GM19023 (cell line): Measurements from ENCODE around the gene GALNT14.

Experiments
- ATAC-seq: cut with Tn5 transposase; IDR thresholded peaks from one replicate; pipeline ENCODE4 v1.9.1; 2021; ENCODE audit warnings: mild to moderate bottlenecking, moderate library complexity; ENCODE audit not compliant: unreplicated experiment

GALNT14 gene

DNA sequence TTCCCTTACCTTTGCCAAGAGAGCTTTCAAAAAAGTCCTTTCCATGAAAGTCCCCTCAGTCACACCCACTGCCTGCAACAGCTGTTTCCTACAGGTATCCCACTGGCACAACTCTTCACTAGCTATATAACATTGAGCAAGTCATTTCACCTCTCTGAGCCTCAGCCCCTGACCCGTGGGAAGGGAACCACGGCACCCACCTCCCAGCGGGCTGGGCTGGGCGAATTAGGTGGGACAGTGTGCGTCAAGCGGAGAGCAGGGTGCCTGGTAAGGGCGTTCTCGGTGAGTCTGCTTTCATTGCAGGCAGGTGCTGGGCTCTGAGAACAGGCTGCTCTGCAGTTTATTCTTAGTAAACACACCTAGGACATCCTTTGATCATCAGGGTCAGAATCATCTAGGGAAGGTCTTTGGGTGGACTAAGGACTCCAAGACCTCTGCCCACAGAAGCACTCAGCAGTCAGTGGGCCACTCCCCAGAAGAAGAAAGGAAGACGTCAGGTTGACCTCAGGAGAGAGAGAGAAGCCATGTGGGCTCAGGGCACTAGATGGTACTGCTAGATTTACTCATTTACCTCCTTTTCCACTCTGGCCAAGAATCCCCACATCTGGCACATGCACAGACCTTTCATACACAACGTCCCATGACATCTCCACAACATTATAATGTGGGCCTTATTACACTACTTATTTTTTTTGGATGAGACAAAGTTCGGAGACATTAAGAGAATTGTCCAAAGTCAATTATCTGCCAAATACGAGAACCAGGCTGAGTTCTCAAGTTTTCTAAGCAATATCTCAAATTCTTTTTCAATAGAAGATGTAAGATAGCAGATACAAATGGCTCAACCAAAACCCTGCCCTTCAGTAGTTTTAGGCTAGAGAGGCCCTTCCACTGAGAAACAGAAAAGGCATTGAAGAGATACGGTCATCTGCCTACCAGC lies 79.9 kb downstream of the GALNT14 start:
- ATAC-seq = no peak

DNA sequence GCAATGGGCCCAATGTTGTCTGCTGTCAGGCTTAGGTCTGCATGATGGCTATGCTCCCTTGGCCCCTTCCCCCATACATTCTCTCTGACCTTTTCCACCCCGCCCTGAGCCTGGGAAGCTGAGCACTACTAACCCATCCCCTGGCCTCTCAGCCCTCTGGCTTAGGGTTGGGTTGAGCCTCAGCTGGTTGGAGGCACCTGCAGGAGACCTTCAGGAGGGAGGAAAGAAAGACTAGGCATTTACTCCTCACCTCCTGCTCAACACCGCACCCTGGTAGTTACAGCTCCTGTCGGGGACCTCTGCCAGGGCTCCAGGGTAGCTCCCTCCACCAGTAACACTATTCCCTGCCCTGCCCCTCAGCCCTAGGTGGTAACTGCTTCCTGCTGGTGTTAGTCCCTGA lies 80.5 kb downstream of the GALNT14 start:
- no peak for ATAC-seq

DNA sequence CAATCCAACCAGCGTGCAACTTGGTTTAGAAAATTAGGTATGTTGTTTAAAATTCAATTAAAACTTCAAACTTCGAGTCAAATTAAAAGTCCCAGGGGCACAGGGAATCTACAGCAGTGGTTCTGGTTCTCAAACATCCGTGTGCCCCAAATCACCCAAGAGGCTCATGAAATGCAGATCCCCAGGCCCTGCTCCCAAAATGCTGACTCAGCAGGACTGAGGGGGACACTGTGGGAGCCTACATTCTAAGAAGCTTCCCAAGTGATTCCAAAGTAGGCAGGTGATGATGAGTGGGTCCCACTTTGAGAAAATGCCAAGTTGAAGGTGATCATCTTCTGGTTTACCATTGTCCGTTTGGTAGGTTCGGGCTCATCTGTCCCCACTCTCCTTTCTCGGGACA lies 82.3 kb downstream of the GALNT14 start:
- no peak for ATAC-seq

DNA sequence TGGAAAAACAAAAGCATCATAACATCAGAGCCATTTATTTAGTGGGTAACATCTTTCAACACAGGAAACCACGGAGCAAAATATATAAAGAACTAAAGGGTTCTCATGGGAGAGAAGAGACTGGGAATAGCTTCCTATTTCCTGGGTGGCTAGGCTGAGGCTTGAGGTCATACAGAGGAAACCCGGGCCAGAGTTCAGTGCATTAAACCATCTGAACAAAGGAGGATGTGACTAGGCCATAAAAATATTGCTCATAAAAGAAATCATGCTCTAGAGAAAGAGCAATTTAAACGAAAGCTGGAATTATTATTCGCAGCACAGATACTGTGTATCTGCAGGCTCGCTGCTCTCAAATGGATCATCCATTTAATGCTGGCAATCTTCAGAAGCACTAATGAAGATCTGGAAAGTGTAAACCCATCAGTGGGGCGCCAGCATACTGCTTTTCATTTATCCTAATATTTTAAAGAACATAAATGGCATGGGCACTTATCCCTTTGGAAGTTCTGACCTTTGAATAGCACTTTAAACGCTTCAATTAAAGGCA lies 83.3 kb downstream of the GALNT14 start:
- no peak for ATAC-seq

DNA sequence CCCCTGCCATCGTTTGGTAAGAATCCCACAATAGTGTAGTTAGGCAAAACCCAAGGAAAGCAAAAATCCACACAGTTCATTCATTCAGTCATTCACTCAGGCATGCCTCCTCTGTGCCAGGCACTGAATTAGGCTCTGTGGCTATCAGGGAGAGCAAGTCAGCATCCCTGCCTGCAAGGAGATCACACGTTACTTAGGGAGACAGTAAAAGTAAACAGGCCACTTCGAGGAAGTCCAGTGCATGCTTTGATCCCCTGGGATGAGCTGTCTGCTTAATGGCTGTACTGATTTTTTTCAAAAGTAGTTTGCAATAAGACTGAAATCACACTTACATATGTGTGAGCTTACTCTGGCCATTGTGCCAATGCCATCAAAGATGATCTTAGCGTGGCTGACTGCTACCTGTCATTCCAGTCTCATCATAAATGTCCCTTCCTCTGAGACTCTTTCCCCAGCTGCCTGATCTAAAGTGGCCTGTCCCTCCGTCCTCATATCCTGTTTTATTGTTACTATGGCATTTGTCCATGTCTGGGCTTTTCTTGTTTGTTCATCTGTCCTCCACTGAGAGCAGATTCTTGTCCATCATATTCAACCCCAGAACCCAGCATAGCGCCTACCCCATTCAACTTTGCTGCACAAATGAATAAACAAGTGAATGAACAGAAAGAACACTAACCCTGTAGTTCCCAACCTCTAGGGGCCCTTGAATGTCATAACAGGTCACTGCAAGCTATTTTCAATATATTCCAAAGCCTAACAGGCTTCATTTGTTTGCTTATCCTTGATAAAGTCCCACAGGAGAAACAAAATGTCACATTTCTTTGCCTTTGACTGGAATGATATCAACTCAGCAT lies 84.1 kb downstream of the GALNT14 start:
- ATAC-seq = no peak

DNA sequence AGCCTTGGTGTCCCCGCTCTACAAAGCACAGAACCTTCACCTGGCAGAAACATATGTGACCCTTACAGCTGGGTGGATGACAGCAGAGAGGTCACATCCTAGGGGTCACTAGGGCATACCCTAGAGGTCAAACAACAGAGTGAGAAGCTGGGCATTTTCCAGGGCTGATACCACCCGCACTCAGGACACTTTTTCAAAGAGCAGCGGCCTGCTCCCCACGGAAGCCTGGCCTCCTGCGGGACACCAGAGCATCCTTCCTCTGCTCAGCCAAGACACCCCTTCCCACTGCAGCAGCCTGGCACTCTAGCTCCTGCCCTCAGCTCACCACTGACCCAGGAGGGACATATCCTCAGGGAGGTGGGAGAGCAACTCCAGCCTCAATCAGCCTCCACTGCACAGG lies 86.0 kb downstream of the GALNT14 start:
- no peak for ATAC-seq

DNA sequence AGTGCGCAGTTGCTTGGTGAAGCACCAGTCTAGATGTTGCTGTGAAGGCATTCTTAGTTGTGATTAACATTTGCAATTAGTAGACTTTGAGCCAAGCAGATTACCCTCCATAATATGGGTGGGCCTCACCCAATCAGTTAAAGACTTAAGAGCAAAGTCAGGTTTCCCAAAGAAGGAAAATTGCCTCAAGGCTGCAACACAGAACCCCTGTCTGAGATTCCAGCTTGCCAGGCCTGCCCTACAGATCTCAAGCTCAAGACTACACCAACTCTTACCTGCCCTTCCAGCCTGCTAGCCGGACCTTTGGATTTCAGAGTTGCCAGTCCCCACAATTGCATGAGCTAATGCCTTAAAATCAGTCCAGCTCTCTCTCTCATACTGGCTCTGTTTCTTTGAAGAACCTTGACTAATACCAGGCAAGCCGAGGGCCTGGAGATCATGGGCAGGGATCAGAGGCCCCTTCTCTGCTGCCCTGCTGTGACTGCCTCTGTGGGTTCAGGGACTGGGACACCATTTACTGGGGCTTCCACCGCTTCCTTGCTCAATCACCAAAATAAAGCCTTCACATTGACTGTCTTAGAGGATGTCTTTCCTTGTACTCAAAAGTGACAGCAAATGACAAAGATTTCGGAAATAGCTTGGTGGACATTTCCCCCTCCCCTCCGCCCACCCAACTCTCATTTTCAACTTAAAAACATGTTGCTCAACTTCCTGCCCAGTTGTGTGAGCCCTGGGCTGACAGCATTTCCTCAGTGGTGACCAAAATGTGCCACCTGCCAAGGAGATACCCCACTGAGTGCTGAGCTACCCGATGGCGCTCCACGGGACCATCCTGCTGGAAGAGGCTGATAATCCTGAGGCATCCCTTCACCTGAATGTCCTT lies 86.7 kb downstream of the GALNT14 start:
- no peak for ATAC-seq

DNA sequence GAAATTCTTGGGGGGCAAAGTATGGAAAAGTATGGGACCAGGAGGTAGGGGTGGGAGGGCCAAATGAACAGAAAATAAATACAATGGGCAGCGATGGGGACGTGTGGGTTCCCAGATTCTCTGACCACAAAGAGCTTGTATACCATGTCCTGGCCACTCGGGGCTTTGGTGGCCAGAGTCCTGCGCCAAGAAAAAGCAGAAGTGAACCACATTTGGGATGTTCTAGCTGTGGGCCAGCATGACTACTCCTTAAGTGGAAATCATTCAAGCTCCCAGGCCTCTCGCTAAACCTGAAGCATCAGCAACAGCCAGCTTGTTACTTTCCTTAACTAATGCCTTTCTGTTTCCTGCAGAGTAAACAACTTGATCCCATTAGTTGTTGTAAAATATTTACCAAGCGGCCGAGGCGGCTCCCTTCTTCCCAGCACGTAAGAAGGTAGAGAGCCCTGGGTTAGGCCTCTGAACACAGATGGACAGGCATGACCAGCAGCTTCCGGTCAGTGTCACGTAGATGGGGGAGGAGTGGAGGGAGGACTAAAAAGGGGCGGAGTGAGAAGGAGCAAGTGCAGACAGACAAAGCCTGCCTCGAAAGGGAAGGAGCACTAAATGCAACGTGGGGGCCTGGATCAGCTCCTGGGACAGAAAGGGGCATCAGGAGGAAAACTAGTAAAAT lies 88.2 kb downstream of the GALNT14 start:
- ATAC-seq = no peak

DNA sequence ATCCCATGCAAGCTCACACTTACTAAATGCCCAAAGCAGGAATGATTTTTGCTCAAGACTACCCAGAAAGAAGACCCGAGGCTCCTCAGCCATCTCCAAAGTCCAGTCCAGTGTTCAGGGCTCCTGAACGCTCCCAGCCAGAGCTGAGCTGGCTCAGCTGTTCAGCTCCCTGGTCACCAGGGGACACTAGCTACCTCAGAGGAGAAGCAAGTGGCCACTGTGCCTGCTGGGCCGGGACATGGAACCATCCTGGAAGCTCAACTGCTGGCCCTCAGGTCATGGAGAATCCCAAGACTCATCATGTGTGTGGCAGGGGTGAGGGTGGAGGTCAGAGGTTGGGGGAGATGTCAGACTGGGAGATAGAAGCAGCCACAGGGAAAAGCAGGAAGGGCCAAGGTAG lies 89.0 kb downstream of the GALNT14 start:
- ATAC-seq = no peak

DNA sequence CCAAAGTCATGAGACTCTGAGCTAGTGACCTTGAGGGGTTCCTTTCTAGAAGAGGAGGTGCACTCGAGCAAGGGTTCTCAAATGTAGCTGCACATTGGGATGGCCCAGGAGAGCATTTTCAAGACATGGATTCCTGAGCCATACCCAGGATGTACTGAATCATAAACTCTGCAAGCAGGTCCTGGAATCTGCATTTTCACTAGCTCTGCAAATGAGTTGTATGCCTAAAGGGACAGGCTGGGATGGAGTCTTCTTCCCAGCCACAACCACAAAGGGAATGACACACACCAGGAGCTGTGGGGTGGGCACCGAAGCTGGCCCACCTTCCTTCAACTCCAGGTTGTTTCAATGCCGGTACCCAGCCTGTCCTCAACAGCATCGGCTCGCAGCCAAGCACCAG lies 90.6 kb downstream of the GALNT14 start:
- no peak for ATAC-seq

DNA sequence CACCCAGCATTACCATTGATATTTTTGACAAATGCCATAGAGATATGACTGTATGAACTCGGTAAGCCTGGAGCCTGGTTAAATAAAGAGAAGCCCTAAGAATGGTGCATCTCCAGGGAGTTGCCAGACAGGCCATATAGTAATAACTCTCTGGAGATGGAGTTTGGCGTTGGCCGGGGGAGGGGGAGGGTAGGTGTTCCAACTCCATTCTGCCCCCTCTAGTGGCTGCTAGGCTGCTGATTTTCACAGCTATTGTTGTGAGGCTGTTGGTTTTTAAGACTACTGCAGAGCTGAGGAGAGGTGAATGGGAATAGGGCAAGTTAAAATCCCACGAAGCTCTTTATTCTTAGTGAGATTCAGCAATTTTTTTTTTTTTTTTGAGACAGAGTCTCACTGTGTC lies 99.9 kb downstream of the GALNT14 start:
- no peak for ATAC-seq

DNA sequence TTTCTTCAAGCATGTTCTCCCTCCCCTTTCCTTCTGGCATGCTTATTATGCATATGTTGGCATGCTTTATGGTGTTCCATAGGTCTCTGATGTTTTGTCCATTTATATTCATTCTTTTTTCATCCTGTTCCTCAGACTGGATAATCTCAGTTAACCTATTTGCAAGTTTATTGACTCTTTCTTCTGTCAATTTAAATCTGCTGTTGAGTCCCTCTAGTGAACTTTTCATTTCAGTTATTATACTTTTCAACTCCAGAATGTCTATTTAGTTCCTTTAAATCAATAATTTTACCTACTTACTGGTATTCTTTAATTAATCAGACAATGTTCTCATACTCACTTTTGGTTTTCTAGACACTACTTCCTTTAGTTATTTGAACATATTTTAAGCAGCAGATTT lies 101.2 kb downstream of the GALNT14 start:
- ATAC-seq = no peak

DNA sequence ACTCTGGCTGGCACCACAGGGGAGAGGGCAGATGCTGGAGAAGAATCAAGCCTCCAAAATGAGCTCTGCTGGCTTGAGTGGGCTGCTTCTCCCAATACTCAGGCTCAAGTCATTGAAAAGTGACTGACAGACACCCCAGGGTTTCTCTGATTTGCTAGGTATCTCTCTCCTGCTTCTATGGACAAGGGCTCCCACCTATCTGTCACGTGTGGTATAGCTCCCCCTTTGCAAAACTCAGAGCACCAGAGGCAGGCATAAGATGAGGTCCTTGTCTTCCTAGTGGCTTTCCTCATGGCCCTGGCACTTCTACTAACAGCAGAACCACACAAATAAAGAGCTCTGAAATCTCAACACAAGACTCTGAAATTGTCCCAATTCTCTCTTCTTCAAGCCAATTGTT lies 105.2 kb downstream of the GALNT14 start:
- no peak for ATAC-seq

DNA sequence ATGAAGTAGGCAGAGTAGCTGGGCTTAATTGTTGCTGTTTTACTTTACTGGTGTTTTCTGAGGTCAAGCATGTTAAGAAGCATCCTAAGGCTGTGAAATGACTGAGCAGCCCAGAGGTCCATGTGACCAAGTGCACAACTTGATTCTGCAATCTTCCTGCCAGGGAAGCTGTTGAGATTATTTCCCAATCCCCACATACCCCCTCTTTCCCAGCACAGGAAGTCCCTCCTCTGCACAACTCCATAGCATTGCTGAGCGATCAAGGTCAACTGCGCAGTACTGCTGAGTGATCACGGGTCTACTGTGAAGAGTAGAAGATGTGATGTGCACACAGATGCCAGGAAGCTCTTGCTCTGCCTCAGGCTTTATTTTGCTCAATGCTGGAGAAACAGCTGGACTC lies 105.8 kb downstream of the GALNT14 start:
- ATAC-seq = no peak

DNA sequence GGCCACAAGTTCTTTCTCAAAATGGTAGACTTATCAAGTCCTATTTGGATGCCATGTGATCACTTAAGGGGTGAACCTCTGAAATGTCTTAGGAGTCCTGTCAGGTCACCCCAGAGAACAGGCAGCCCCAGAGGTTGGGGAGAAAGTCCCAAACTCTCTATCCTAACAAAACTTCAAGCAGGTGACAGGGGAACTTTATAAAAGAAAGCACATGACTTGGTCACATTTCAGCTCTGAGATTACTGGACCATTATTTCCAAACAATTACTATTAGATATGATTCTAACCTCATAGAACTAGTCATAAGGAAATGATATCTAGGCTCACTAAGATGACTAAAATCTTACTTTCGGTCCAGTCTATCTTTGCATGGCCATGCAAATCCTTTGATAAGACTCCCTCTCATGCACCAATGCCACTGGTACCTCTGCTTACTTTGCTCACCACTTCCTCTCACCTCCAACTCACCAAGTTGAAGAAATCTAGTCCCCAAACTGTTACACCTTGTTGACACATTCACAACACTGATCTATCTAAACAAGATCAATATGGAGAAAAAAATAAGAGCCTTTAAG lies 107.0 kb downstream of the GALNT14 start:
- no peak for ATAC-seq

DNA sequence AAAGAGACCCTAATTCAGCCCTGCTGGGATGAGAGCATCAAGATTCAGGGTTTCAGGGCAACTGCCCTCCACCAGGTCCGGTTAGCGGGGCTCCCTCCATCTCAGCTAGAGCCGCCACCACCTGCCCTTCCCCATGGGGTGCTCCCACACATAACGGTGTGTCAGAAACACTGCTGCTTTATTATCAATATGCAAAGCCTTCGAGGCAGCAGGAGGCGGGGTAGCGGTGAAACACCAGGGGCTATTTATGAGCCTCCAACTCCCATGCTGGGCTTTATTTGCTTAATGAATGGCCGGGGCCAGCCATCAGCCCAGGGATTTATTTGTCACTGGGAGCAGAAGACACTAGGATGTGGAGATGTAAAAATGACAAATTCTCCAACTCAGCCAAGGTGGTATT lies 109.8 kb downstream of the GALNT14 start:
- no peak for ATAC-seq

DNA sequence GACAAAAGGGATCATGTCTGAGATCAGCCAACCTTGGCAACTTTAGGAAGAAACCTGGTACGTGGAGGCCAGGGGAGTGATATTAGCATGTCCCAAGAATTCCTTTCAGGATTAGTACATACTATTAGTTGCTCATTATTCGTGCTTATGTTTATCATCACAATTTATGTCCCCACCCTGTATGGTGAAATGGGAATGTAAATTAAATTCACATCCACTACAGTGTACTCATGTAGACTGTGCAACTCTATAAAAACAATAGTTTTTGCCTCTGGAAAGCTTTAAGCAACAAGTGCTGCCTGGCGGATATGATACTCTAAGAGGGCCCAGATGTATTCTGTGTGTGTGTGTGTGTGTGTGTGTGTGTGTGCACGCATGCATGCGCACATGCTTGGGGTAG lies 110.7 kb downstream of the GALNT14 start:
- no peak for ATAC-seq

DNA sequence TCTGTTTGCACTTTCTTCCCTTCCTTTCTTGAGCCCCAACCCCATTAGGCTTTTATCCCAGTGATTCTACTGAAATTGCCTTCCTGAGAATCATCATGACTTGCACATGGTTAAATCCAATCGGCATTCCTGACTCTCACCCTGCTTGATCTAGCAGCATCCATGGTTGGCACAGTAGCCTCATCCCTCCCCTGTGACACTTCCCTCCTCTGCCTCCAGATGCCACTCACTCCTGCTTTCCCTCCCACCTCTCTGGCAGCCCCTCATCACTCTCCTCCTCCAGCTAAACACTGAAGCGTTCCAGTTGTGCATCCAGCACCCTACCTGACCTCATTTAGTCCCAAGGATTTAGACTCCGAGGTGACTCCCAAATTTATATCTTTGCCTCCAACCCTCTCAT lies 114.7 kb downstream of the GALNT14 start:
- ATAC-seq = no peak

DNA sequence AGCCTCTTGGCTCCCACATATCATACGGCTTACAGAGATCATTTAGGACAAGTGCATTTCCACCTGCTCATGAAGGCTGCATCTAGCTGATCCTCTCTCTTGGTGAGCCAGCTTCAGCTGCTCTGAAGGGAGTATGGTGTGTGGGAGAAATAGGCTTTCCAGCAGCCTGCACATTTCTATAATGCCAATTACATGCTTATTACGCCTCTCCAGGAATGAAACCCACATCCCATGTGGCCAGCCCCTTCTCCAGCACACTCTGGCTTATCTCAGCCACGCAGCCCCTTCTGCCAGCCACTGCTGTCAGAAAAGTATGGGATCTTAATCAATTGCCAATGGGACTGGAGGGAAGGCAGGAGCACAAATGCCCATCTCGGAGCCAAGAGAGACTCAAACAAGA lies 117.5 kb downstream of the GALNT14 start:
- no peak for ATAC-seq

DNA sequence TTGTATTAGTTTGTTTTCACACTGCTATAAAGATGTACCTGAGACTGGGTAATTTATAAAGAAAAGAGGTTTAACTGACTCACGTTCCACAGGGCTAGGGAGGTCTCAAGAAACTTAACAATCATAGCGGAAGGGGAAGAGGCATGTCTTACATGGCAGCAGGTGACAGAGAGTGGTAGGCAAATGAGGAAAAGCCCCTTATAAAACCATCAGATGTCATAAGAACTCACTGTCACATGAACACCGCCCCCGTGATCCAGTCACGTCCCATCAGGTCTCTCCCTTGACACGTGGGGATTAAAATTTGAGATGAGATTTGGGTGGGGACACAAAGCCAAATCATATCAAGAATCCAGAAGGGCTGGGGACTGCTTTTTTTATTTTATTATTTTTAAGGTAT lies 120.0 kb downstream of the GALNT14 start:
- ATAC-seq = no peak
